Measurements from ENCODE around the gene VPS13D. TPM values are rescaled to one million over a fixed set of nuclear protein-coding genes. Genes with fewer than 3 reads are reported as not detected.

The VPS13D gene
- total and polyA plus RNA-seq, 4 donors: 10.2 to 68.3 (median 12.6) TPM

DNA sequence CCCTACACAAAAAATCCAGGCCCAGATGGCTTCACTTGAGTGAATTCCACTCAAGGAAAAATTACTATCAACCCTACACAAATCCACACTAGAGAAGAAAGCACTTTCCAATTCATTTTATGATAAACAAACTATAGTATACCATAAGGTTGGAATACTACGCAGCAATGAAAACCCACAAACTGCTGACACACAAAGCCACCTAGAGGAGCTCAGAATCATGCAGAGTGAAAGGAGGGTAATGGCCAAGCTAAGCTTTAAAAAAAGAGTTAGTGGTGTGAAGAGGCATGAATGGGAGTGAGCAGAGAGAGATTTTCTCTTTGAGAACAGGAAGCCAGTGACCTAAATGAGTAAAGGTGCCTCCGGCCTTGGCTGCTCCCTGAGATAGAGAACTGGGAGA, 294.4 kb downstream of the VPS13D start:
- peaks cover 0 to 37% (median 19%) of the 10 kb centered on the region in 4 donors for H3K4me1 ChIP-seq (ENCODE audit: control insufficient read depth in 4 of 4, insufficient read depth in 4 of 4, low read length in 3 of 4)
- DNase-seq (ENCODE audit: low spot score): no peak
- WGBS: 95% methylated on average over 2 of the region's 2 CpGs

DNA sequence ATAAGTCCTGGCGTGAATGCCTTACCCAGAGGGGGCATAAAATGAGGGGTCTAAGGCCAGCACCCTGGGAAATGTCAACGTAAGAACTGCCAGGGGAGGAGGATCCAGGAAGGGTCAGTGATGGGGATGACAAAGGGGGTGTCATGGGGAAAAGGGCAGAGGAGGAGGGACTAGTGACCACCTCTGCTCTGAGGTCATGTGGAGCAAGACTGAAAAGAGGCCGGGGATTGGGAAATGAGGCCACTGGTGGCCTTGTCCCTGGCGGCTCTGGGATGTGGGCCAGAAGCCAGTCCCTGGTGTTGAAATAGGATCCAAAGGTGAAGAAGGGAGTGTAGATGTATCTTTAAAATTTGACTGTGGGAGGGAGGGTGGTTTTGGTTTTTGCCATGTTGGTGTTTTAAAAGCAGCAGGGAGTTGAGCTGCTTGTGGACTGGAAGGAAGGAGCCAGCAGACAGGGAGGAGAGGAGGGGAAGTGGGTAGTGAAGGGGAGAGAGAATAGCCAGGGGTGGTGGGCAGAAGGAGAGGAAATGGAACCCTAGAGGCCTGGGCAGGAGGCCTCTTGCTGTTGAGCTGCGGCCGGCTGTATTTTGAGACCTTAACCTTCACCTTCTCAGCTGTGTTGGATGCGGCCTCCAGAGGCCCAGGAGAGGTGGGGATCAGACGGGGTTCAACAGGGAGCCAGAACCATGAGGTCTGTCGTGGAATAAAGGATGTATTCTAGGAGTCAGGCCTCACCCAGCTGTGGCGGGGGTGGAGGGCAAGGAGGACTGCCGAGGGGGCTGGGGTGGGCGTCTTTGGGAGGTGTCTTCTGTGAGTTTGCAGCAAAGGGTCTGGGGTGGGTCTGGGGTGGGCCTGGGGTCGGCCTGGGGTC, 295.7 kb downstream of the VPS13D start:
- Histone ChIP-seq H3K4me1 (ENCODE audit: control insufficient read depth in 4 of 4, insufficient read depth in 4 of 4, low read length in 3 of 4) (peaks cover 8 to 41% (median 24%) of the 10 kb centered on the region in 4 donors), H3K27ac (ENCODE audit: low read depth in 1 of 2, low read length in 2 of 2) (peak overlapping the region; percentile 95), H3K27me3 (ENCODE audit: control insufficient read depth in 4 of 4, insufficient read depth in 4 of 4, low read length in 3 of 4) (no peaks in the 10 kb centered on the region), H3K36me3 (ENCODE audit: control insufficient read depth in 4 of 4, insufficient read depth in 3 of 4, low read depth in 1 of 4, low read length in 3 of 4) (no peaks in the 10 kb centered on the region), H3K4me3 (ENCODE audit: low read depth in 1 of 3, low read length in 3 of 3) (peak overlapping the region; percentile 43 to 74 (median 55)), H3K9me3 (ENCODE audit: control insufficient read depth in 4 of 4, low read length in 3 of 4) (no peaks in the 10 kb centered on the region), H3K9ac (ENCODE audit: low read depth in 1 of 2, low read length in 2 of 2) (peak overlapping the region; percentile 47 to 65)
- DNase-seq (ENCODE audit: low spot score): peak; percentile 69
- 33% methylated on average over 13 of the region's 13 CpGs for WGBS
- TF ChIP-seq RXRA (IDR thresholded peaks at IDR 0.05) (peak; percentile 99), FOXA2 (IDR thresholded peaks at IDR 0.05) (peak; percentile 23), YY1 (IDR thresholded peaks at IDR 0.05) (peak; percentile 67), EGR1 (IDR thresholded peaks at IDR 0.05; ENCODE audit: low read depth in 2 of 2) (peak in 1 of 2 donors; percentile 75), FOXA1 (IDR thresholded peaks at IDR 0.05) (peak; percentile 24), GABPA (IDR thresholded peaks at IDR 0.05 in 1 of 2, conservative IDR thresholded peaks at IDR 0.05 in 1 of 2) (no peak), HNF4G (IDR thresholded peaks at IDR 0.05) (peak; percentile 92), TAF1 (conservative IDR thresholded peaks at IDR 0.05) (peak; percentile 54), NR2F2 (IDR thresholded peaks at IDR 0.05) (peak; percentile 83), SP1 (IDR thresholded peaks at IDR 0.05) (peak; percentile 98), JUND (IDR thresholded peaks at IDR 0.05) (peak; percentile 77 to 93), HNF4A (conservative IDR thresholded peaks at IDR 0.05) (peak; percentile 95 to 96), RAD21 (IDR thresholded peaks at IDR 0.05) (peak; percentile 49 to 68)
- TF ChIP-seq, protein P1, sequence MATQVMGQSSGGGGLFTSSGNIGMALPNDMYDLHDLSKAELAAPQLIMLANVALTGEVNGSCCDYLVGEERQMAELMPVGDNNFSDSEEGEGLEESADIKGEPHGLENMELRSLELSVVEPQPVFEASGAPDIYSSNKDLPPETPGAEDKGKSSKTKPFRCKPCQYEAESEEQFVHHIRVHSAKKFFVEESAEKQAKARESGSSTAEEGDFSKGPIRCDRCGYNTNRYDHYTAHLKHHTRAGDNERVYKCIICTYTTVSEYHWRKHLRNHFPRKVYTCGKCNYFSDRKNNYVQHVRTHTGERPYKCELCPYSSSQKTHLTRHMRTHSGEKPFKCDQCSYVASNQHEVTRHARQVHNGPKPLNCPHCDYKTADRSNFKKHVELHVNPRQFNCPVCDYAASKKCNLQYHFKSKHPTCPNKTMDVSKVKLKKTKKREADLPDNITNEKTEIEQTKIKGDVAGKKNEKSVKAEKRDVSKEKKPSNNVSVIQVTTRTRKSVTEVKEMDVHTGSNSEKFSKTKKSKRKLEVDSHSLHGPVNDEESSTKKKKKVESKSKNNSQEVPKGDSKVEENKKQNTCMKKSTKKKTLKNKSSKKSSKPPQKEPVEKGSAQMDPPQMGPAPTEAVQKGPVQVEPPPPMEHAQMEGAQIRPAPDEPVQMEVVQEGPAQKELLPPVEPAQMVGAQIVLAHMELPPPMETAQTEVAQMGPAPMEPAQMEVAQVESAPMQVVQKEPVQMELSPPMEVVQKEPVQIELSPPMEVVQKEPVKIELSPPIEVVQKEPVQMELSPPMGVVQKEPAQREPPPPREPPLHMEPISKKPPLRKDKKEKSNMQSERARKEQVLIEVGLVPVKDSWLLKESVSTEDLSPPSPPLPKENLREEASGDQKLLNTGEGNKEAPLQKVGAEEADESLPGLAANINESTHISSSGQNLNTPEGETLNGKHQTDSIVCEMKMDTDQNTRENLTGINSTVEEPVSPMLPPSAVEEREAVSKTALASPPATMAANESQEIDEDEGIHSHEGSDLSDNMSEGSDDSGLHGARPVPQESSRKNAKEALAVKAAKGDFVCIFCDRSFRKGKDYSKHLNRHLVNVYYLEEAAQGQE (IDR thresholded peaks at IDR 0.05): peak; percentile 66
- TF ChIP-seq, protein P2, sequence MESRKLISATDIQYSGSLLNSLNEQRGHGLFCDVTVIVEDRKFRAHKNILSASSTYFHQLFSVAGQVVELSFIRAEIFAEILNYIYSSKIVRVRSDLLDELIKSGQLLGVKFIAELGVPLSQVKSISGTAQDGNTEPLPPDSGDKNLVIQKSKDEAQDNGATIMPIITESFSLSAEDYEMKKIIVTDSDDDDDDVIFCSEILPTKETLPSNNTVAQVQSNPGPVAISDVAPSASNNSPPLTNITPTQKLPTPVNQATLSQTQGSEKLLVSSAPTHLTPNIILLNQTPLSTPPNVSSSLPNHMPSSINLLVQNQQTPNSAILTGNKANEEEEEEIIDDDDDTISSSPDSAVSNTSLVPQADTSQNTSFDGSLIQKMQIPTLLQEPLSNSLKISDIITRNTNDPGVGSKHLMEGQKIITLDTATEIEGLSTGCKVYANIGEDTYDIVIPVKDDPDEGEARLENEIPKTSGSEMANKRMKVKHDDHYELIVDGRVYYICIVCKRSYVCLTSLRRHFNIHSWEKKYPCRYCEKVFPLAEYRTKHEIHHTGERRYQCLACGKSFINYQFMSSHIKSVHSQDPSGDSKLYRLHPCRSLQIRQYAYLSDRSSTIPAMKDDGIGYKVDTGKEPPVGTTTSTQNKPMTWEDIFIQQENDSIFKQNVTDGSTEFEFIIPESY (IDR thresholded peaks at IDR 0.05): peak; percentile 89
- TF ChIP-seq, protein P3, sequence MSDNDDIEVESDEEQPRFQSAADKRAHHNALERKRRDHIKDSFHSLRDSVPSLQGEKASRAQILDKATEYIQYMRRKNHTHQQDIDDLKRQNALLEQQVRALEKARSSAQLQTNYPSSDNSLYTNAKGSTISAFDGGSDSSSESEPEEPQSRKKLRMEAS (IDR thresholded peaks at IDR 0.05): peak; percentile 95
- TF ChIP-seq, protein P4, sequence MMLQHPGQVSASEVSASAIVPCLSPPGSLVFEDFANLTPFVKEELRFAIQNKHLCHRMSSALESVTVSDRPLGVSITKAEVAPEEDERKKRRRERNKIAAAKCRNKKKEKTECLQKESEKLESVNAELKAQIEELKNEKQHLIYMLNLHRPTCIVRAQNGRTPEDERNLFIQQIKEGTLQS (IDR thresholded peaks at IDR 0.05): no peak
- TF ChIP-seq, protein P5, sequence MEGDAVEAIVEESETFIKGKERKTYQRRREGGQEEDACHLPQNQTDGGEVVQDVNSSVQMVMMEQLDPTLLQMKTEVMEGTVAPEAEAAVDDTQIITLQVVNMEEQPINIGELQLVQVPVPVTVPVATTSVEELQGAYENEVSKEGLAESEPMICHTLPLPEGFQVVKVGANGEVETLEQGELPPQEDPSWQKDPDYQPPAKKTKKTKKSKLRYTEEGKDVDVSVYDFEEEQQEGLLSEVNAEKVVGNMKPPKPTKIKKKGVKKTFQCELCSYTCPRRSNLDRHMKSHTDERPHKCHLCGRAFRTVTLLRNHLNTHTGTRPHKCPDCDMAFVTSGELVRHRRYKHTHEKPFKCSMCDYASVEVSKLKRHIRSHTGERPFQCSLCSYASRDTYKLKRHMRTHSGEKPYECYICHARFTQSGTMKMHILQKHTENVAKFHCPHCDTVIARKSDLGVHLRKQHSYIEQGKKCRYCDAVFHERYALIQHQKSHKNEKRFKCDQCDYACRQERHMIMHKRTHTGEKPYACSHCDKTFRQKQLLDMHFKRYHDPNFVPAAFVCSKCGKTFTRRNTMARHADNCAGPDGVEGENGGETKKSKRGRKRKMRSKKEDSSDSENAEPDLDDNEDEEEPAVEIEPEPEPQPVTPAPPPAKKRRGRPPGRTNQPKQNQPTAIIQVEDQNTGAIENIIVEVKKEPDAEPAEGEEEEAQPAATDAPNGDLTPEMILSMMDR (IDR thresholded peaks at IDR 0.05; ENCODE audit: low read depth, low read length, missing input control): no peak

More for the DNA sequence above, 294.4 kb downstream of the VPS13D start:
- no peak overlapping the region for H3K9ac ChIP-seq (ENCODE audit: low read depth in 1 of 2, low read length in 2 of 2)
- H3K36me3 ChIP-seq (ENCODE audit: control insufficient read depth in 4 of 4, insufficient read depth in 3 of 4, low read depth in 1 of 4, low read length in 3 of 4): no peaks in the 10 kb centered on the region
- H3K27ac ChIP-seq (ENCODE audit: low read depth in 1 of 2, low read length in 2 of 2): peak overlapping the region; percentile 95
- TF ChIP-seq RXRA (IDR thresholded peaks at IDR 0.05) (no peak), GABPA (IDR thresholded peaks at IDR 0.05 in 1 of 2, conservative IDR thresholded peaks at IDR 0.05 in 1 of 2) (no peak)
- H3K9me3 ChIP-seq (ENCODE audit: control insufficient read depth in 4 of 4, low read length in 3 of 4): no peaks in the 10 kb centered on the region
- no peaks in the 10 kb centered on the region for H3K27me3 ChIP-seq (ENCODE audit: control insufficient read depth in 4 of 4, insufficient read depth in 4 of 4, low read length in 3 of 4)
- no peak overlapping the region for H3K4me3 ChIP-seq (ENCODE audit: low read depth in 1 of 3, low read length in 3 of 3)

Measured in liver (tissue), 9 donors.